Lung (tissue), 12 donors: Measurements from ENCODE around the gene NFATC1. TPM values are rescaled to one million over a fixed set of nuclear protein-coding genes. Genes with fewer than 3 reads are reported as not detected.
A peak's percentile ranks its signal among the peaks of the same experiment; 100 is the strongest.

ENCODE experiments used
- ATAC-seq: fragments of 200-7000 bp; cut with Tn5 transposase; one replicate; pipeline ENCODE4 v1.9.1; 2020; ENCODE audit warnings: moderate number of reproducible peaks; ENCODE audit not compliant: insufficient read depth, low FRiP score
- DNase-seq, 3 donors: peaks; one replicate each; pipeline ENCODE4 v3.0.0-alpha.2; 2013 to 2017
- H3K27ac ChIP-seq, 2 donors: one replicate each; pipeline ENCODE4 v1.5.1; 2013; ENCODE audit warnings: mild to moderate bottlenecking in 2 of 2, moderate library complexity in 2 of 2, control low read depth in 1 of 2, inconsistent platforms in 1 of 2, low read depth in 1 of 2, low read length in 1 of 2
- H3K27me3 ChIP-seq, 3 donors: one replicate each; pipeline ENCODE4 v1.5.1; 2013; ENCODE audit warnings: low read length in 2 of 3; ENCODE audit not compliant: control insufficient read depth in 3 of 3, insufficient read depth in 3 of 3
- H3K36me3 ChIP-seq, 4 donors: one replicate each; pipeline ENCODE4 v1.5.1; 2013; ENCODE audit warnings: low read length in 4 of 4, mild to moderate bottlenecking in 1 of 4, moderate library complexity in 1 of 4; ENCODE audit not compliant: control insufficient read depth in 4 of 4, insufficient read depth in 4 of 4
- H3K4me1 ChIP-seq, 5 donors: one replicate each; pipeline ENCODE4 v1.5.1; 2013; ENCODE audit warnings: low read length in 5 of 5, mild to moderate bottlenecking in 2 of 5, moderate library complexity in 1 of 5; ENCODE audit not compliant: control insufficient read depth in 5 of 5, insufficient read depth in 5 of 5
- H3K4me3 ChIP-seq: one replicate; pipeline ENCODE4 v1.5.1; 2013; ENCODE audit warnings: mild to moderate bottlenecking, control low read depth, moderate library complexity
- H3K9ac ChIP-seq, 2 donors: one replicate each; pipeline ENCODE4 v1.5.1; 2013; ENCODE audit warnings: low read length in 2 of 2, control low read depth in 1 of 2; ENCODE audit not compliant: insufficient read depth in 1 of 2
- H3K9me3 ChIP-seq, 4 donors: one replicate each; pipeline ENCODE4 v1.5.1; 2013; ENCODE audit warnings: low read length in 3 of 4, mild to moderate bottlenecking in 1 of 4, moderate library complexity in 1 of 4; ENCODE audit not compliant: control insufficient read depth in 4 of 4, insufficient read depth in 3 of 4
- CTCF ChIP-seq: IDR thresholded peaks from 2 replicates; pipeline ENCODE4 v1.5.1; 2012; ENCODE audit warnings: mild to moderate bottlenecking; ENCODE audit errors: control extremely low read depth, extremely low read depth
- WGBS, 2 donors: extraction: QIAGEN DNeasy Blood & Tissue Kit; methylation state at CpG; one replicate each; pipeline ENCODE4 v1.1.7; 2013; 5-methylcytosine and 5-hydroxymethylcytosine counted together
- polyA plus RNA-seq, 2 donors: library from polyadenylated mRNA; stranded (reverse); fragments of 200-250 nt; gene quantifications; one replicate each; pipeline ENCODE4 v1.2.1, GENCODE V29; 2013
- total RNA-seq, 2 donors: library from RNA; depleted of rRNA in 1 of 2; stranded (reverse); fragments of >200 nt in 1 of 2; gene quantifications; one replicate each; pipeline ENCODE4 v1.2.1, GENCODE V29; 2014 to 2021
- donor health status: control.
- donor health status: control.
- donor health status: Bipolar disorder and iron deficiency.
- donor health status: healthy.
- donor health status: DM: yes; HTN: yes; CAD: no.

Gene NFATC1
- total and polyA plus RNA-seq, 4 donors: 8.6 to 25.5 (median 12.9) TPM

- Histone ChIP-seq H3K9ac (no peak overlapping the region), H3K9me3 (peaks cover 0 to 9% (median 3%) of the 10 kb centered on the region in 4 donors), H3K4me1 (peaks cover 0 to 33% (median 7%) of the 10 kb centered on the region in 5 donors), H3K27me3 (no peaks in the 10 kb centered on the region), H3K27ac (no peak overlapping the region), H3K36me3 (peaks cover 0 to 6% (median 0%) of the 10 kb centered on the region in 4 donors), H3K4me3 (no peak overlapping the region)
- 96 to 98% methylated on average over 16 of the region's 16 CpGs for WGBS, 2 donors
- no peak for ATAC-seq
- no peak for TF ChIP-seq CTCF
- peak in 1 of 3 donors; percentile 4 for DNase-seq
Observed at GRCh38 chr18:79494936-79495335, 99.2 kb downstream of the NFATC1 start.

- H3K9ac ChIP-seq: no peak overlapping the region
- H3K9me3 ChIP-seq: peaks cover 0 to 9% (median 3%) of the 10 kb centered on the region in 4 donors
- 98% methylated on average over 37 of the region's 37 CpGs for WGBS, 2 donors
- no peak for TF ChIP-seq CTCF
- no peaks in the 10 kb centered on the region for H3K27me3 ChIP-seq
- no peak overlapping the region for H3K27ac ChIP-seq
- no peak for ATAC-seq
- peaks cover 0 to 6% (median 0%) of the 10 kb centered on the region in 4 donors for H3K36me3 ChIP-seq
- peak in 1 of 3 donors; percentile 11 for DNase-seq
- H3K4me3 ChIP-seq: no peak overlapping the region
- peaks cover 0 to 33% (median 7%) of the 10 kb centered on the region in 5 donors for H3K4me1 ChIP-seq
Observed at GRCh38 chr18:79495591-79496071, 99.9 kb downstream of the NFATC1 start.

GRCh38 chr18:79496237-79496977, 100.7 kb downstream of the NFATC1 start:
- Histone ChIP-seq H3K4me1 (peaks cover 0 to 32% (median 7%) of the 10 kb centered on the region in 5 donors), H3K27ac (no peak overlapping the region), H3K36me3 (peaks cover 0 to 6% (median 0%) of the 10 kb centered on the region in 4 donors), H3K27me3 (no peaks in the 10 kb centered on the region), H3K9me3 (peaks cover 0 to 9% (median 3%) of the 10 kb centered on the region in 4 donors), H3K4me3 (no peak overlapping the region), H3K9ac (no peak overlapping the region)
- DNase-seq (peak in 1 of 3 donors; percentile 12), ATAC-seq (no peak)
- no peak for TF ChIP-seq CTCF
- WGBS, 2 donors: 89 to 92% methylated on average over 32 of the region's 32 CpGs
